ENCODE results near the gene NR2F2. TPM values are rescaled to one million over a fixed set of nuclear protein-coding genes. Genes with fewer than 3 reads are reported as not detected.

The NR2F2 gene
- polyA plus RNA-seq, 5 donors, result 138 to 154 (median 150) TPM

DNA sequence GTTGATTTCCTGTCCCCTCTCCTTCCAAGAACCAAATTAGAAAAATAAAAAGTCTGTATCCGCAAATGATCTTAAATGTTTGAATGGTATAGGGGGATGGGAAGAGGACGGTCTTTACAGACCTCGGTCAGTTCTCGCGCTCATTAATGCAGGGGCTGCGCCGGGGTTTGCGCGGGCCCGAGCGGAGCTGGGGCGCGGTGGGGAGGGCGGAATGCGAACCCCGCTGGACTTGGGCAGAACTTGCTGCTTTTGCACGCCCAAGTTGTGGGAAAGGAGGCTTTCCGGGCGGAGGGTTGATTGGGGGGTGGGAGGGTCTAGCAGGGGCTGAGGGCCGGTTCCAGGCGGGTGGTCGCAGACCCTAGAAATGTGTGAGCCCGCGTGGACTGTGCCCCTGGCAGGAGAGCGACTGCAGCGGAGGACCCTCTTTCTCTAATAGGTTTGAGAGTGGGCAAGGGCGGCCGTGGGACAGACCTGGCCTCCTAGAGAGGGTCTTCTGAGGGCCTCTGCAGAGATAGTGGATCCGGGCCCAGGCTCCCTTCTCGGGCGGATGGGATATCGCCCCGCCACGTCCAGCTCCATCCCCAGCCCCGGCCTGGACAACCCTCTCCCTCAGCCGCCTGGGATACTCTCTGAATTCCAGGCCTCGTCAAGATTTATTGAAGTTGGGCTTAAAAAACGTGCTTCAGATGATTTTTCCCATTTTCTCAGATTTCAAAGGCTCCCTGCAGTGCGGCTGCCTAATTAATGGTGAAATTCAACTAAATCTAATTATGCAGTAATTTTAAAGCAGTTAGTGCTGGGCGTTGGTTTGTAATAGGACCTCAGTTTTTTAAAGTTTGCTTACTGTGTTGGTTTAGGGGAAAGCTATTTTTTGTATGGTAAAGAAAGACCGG, 11.3 kb downstream of the NR2F2 start:
- peak in 1 of 2 donors; percentile 44 for DNase-seq

- peak in 1 of 2 donors; percentile 33 for DNase-seq
Measured at GRCh38 chr15:96342406-96343112, 12.1 kb downstream of the NR2F2 start.

DNA sequence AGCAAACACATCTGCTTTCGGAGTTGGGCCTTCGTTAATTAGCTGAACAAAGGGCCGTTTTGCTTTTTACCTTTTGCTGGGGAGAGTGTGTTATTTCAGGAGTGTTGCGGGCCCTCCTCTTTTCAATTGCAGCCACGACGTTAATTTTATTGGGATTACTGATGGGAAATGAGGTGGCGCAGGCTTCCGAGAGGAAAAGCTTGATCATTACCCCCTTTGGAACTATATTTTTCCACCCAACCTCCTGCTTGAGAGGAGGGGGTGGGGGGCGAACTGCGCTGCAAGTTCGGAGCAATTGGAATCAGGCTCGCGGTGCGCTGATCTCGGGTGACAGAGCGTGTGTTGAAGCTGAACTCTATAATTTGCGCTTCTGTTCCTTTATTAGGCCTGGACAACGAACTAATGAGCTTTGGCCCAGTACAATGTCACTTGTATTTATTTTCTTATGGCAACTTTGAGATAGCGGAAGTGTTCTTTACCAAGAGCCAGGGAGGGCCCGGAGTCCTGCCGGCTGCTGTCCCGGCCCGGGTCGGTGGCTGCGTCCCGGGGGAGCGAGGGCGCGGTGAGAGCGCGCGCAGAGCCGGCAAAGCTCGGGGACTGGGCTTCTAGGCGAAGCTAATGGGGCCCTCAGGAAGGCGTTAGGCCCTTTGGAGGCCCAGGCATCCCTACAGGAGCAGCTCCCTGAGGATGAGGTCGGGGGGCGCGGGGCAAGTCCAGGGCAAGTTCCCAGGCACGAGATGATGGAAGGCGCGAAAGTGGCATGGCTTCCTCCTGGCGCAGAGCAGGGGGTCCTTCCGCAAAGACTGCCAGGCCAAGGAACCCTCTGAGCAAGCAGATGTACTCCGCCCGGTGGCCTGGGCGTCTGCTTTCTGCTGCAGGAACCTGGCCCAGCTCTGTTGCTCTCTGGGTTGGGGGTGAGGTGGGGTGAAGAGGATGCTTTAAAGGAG, 12.9 kb downstream of the NR2F2 start:
- DNase-seq, result peak in 1 of 2 donors; percentile 42

- DNase-seq, result no peak
Measured at GRCh38 chr15:96344060-96344705, 13.7 kb downstream of the NR2F2 start.

DNA sequence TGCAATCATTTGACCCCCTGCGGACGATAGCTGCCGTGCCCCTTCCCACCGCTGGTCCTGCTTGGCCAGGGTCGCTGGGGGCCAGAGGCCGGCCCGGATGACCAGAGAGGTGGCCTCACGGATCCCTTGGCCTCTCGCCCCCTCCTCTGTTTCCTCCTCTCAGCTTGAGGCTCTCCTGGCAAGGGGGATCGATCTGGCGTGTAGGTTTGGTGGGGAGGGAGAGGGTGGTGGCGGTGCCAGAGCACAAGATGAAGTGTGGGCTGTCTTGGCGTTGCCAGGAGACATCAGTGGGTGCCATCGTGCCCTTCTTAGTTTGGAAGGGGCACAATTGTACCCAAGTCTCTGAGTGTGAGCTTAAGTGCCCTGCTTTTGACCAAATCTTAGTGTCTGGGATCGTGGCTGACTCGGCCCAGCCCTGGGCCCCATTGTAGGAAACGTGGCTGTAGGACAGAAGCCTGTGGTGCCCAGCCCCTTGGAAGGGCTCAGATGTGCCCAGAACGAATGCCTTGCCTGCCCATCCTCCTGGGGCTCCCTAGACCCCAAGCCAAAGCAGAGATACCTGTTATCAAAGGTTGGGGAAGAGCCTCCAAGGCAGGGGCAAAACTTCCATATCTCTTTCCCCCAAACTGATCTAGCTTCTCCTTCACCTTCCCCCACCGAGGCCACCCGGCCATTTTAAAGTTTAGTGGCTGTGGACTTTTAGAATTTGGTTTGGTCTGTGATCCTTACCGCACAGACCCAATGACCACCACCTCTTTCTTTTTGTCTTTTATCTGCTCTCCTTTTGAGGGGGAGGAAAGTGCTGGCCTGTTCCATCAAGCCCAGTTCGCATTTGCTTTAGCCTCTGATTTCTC, 14.4 kb downstream of the NR2F2 start:
- peak in 1 of 2 donors; percentile 32 for DNase-seq

- DNase-seq, result peak in 1 of 2 donors; percentile 84
Measured at GRCh38 chr15:96345560-96346399, 15.3 kb downstream of the NR2F2 start.

DNA sequence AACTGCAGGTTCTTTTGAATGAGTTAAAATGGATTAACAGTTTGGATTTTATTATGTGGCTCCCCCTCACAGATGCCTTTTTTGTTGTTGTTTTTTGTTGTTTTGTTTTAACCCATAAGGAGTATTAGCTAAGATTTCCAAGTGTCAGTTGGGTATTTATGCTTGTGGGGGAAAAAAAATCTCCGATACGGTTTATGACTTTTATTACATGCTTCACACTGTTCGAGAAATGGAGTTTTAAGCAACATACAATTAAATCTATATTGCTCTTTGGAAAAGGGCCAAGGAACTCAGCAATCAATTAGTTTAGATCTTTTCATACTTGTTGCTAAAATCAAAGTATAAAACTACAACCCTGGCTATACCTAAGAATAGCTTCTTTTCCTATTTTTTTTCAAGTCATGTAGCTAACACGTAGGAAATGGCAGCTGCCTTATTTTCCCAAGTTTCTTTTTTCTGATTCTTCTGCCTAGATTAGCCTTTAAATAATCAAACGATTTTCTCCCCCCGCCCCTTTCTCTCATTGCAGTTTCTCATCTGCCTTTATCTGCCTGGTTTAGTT, 16.0 kb downstream of the NR2F2 start:
- no peak for DNase-seq

GRCh38 chr15:96347181-96348111, 16.9 kb downstream of the NR2F2 start:
- peak in 1 of 2 donors; percentile 44 for DNase-seq

DNA sequence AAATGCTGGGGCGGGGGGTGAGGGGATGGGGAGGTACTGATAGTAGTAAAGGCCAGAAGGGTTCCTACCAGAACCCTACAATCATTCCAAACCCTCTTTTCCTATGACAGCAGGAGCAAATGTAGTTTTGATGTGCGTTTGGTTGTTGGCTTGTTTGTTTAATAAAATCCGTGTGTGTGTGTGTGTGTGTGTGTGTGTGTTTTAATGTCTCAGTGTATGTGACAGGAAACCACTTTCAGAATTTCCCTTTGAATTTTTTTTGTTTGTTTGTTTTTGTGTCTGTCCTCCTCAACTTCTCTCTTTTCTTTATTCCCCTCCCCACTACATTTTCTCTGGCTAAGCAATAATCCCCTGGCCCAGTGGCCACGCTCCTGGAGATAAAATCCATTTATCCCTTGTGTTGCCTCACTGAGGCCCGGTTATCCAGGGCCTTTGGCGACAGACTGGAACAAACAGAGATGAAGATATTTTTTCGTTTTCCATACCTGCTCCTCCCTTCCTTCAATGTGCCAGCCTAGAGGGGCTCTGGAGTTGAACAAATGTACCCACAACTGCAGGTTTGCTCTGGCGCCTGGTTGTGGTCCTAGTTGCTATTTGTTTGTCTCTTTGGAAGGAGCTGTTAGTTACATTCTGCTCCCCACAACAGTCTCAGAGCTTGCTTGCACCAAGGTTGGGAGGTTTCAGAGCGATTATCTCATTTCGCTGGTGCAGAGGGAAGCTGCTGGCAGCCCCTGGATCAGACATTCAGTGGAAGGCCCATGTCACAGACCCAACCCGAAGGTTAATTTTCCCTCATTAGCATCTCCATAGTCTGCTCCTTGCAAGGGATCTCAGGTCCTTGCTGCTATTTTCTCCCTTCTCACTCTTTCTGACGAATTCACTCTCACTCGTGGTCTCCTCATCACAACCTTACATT, 17.9 kb downstream of the NR2F2 start:
- DNase-seq, result no peak

DNA sequence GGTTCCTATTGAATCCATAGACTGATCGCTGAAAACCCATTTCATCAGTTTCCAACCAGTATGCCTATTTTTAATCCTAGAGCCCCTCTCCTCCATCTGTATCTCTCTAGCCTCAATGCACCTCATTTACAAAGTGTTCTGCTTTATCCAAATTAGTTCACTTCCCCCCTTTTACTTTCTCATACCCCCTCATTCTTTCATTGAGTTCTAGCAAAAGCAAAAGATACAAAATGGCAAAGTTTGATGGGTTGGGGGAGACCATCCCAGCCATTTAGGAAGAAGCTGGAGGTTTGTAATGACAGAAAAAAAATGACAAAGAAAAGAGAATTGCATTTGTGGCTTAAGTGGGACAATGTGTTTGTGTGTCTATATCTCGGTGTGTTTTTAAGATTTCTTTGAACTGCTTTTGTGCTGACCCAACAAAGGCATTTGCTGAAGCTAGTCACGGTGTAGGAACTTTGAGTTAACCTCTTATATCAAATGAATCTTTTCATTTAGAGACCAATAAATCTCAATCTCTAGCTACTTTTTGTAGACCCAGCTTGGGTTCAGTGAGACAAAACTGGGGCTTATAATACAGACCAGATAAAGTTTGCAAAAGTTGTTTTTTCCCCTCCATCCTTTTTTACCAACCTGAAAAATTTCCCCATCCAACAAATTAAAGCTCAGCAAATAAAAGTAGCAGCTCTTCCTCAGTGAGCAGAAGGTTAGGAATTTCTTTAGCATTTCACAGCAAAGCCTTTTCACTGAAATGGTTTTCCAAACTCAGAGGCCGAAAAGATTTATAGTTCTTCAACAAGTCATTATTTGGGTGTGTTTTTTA, 18.7 kb downstream of the NR2F2 start:
- no peak for DNase-seq

GRCh38 chr15:96349857-96350720, 19.6 kb downstream of the NR2F2 start:
- DNase-seq, result no peak

- no peak for DNase-seq
Measured at GRCh38 chr15:96350934-96351724, 20.6 kb downstream of the NR2F2 start.

GRCh38 chr15:96351761-96352603, 21.5 kb downstream of the NR2F2 start:
- DNase-seq, result no peak
